Mucosa of descending colon (tissue), 3 donors: ENCODE data around the gene COL24A1. TPM values are rescaled to one million over a fixed set of nuclear protein-coding genes. Genes with fewer than 3 reads are reported as not detected.
A peak's percentile ranks its signal among the peaks of the same experiment; 100 is the strongest.

Source experiments
- ATAC-seq: fragments of 200-7000 bp; cut with Tn5 transposase; one replicate; pipeline ENCODE4 v1.9.1; 2020; ENCODE audit warnings: mild to moderate bottlenecking, moderate library complexity
- DNase-seq, 3 donors: peaks; one replicate each; pipeline ENCODE4 v3.0.0-alpha.2; 2020
- H3K36me3 ChIP-seq: fragments of 200-600 bp; one replicate; pipeline ENCODE4 v1.8.0; 2021; ENCODE audit warnings: low read depth, mild to moderate bottlenecking
- H3K4me1 ChIP-seq: fragments of 200-600 bp; one replicate; pipeline ENCODE4 v1.8.0; 2021; ENCODE audit warnings: low read depth, mild to moderate bottlenecking
- H3K4me3 ChIP-seq: fragments of 200-600 bp; one replicate; pipeline ENCODE4 v1.8.0; 2021; ENCODE audit warnings: mild to moderate bottlenecking
- H3K9me3 ChIP-seq: fragments of 200-600 bp; one replicate; pipeline ENCODE4 v1.8.0; 2021; ENCODE audit warnings: mild to moderate bottlenecking
- intact Hi-C, 2 donors: fragments of 100-400 bp; cut with DNase I in 1 of 2; cut with micrococcal nuclease in 1 of 2; formaldehyde crosslinking; loops; one replicate each; pipeline versions ENCODE4 v1.11.0 to v1.11.1; 2022; cut with DNase I, micrococcal nuclease
- total RNA-seq, 3 donors: library from RNA; stranded (reverse); fragmentation: NEBNext Ultra II Directional in 2 of 3; extraction: Animal tissue kit (Norgen Biotek cat#: 25700) in 2 of 3; gene quantifications; one replicate each; pipeline versions ENCODE4 v1.2.1 to v1.2.4, GENCODE V29; 2021 to 2023
- TF ChIP-seq, protein P1 (sequence below): fragments of 200-600 bp; IDR thresholded peaks from one replicate; pipeline ENCODE4 v1.8.0; 2022; ENCODE audit warnings: antibody characterized with exemption, mild to moderate bottlenecking
- donor health status: DM: no; HTN: no; CAD: no; lungs with moderate emphysema.
- donor health status: DM: no; HTN: no; CAD: no.
- donor health status: DM: no; HTN: yes; CAD: no.

COL24A1 gene
- total RNA-seq, 3 donors from 2014 or later, result 0.41 to 6.2 (median 1.1) TPM

GRCh38 chr1:86155807-86156565, 586 bp downstream of the COL24A1 start:
- Histone ChIP-seq H3K36me3 (no peaks in the 10 kb centered on the region), H3K9me3 (no peaks in the 10 kb centered on the region), H3K4me1 (peaks cover 5% of the 10 kb centered on the region), H3K4me3 (no peak overlapping the region)
- TF ChIP-seq, protein P1, sequence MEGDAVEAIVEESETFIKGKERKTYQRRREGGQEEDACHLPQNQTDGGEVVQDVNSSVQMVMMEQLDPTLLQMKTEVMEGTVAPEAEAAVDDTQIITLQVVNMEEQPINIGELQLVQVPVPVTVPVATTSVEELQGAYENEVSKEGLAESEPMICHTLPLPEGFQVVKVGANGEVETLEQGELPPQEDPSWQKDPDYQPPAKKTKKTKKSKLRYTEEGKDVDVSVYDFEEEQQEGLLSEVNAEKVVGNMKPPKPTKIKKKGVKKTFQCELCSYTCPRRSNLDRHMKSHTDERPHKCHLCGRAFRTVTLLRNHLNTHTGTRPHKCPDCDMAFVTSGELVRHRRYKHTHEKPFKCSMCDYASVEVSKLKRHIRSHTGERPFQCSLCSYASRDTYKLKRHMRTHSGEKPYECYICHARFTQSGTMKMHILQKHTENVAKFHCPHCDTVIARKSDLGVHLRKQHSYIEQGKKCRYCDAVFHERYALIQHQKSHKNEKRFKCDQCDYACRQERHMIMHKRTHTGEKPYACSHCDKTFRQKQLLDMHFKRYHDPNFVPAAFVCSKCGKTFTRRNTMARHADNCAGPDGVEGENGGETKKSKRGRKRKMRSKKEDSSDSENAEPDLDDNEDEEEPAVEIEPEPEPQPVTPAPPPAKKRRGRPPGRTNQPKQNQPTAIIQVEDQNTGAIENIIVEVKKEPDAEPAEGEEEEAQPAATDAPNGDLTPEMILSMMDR, result no peak
- intact Hi-C loops, result no loop called here
- DNase-seq (peak; percentile 9 to 49 (median 27)), ATAC-seq (peak; percentile 29)

- TF ChIP-seq, protein P1, result no peak
- peak; percentile 34 for ATAC-seq
- peak in 1 of 3 donors; percentile 25 for DNase-seq
- peaks cover 5% of the 10 kb centered on the region for H3K4me1 ChIP-seq
- no peak overlapping the region for H3K4me3 ChIP-seq
- H3K36me3 ChIP-seq, result no peaks in the 10 kb centered on the region
- no peaks in the 10 kb centered on the region for H3K9me3 ChIP-seq
- intact Hi-C loops, result no loop called here
Observed at GRCh38 chr1:86155051-86155806, 1.3 kb downstream of the COL24A1 start.

- DNase-seq, result no peak
- intact Hi-C loops, result no loop called here
- peaks cover 5% of the 10 kb centered on the region for H3K4me1 ChIP-seq
- TF ChIP-seq, protein P1, result no peak
- H3K9me3 ChIP-seq, result no peaks in the 10 kb centered on the region
- no peak for ATAC-seq
- no peak overlapping the region for H3K4me3 ChIP-seq
- H3K36me3 ChIP-seq, result no peaks in the 10 kb centered on the region
Observed at GRCh38 chr1:86154571-86155050, 2.0 kb downstream of the COL24A1 start.

DNA sequence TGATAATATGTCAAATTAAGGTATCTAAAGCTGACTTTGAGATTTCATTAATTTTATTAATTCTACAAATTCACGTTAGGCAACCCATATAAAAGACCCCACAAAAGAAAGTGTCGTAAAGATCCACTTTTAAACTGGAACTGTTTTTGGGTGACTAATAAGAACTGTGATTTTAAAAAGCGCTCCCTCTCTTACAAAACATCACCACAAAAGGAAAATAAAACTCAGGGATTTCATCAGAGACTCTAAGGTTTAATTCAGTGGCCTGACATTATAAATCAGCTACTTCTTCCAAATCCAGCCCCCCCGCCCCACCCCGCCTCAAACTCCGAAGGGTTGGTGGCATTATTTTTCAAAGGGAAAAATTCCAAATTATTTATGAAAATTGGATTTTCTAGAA, 2.7 kb downstream of the COL24A1 start:
- ATAC-seq, result no peak
- H3K36me3 ChIP-seq, result no peaks in the 10 kb centered on the region
- H3K4me3 ChIP-seq, result no peak overlapping the region
- peaks cover 5% of the 10 kb centered on the region for H3K4me1 ChIP-seq
- intact Hi-C loops, result no loop called here
- no peaks in the 10 kb centered on the region for H3K9me3 ChIP-seq
- TF ChIP-seq, protein P1, result no peak
- DNase-seq, result no peak

- intact Hi-C loops, result no loop called here
- Histone ChIP-seq H3K36me3 (no peaks in the 10 kb centered on the region), H3K4me3 (no peak overlapping the region), H3K9me3 (no peaks in the 10 kb centered on the region), H3K4me1 (peaks cover 5% of the 10 kb centered on the region)
- TF ChIP-seq, protein P1, result no peak
- DNase-seq (no peak), ATAC-seq (no peak)
Observed at GRCh38 chr1:86152887-86153286, 3.7 kb downstream of the COL24A1 start.
